Measurements from ENCODE around the gene MIF.
"Not testable (repeated sequence)": the region's sequence is repeated elsewhere in the genome, so short reads cannot be mapped to it uniquely, and the experiment has no call there.

DNA sequence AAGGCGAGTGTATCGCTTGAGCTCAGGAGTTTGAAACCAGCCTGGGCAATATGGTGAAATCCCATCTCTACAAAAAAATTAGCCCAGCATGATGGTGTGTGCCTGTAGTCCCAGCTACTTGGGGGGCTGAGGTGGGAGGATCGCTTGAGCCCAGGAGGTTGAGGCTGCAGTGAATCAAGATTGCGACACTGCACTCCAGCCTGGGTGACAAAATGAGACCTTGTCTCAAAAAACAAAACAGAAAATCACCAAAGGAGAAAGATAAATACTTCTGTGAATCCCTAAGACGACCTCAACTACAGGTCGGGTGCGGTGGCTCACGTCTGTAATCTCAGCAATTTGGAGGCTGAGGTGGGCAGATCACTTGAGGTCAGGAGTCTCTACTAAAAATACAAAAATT lies 34.0 kb upstream of the MIF start:
- TF ChIP-seq, protein P1, sequence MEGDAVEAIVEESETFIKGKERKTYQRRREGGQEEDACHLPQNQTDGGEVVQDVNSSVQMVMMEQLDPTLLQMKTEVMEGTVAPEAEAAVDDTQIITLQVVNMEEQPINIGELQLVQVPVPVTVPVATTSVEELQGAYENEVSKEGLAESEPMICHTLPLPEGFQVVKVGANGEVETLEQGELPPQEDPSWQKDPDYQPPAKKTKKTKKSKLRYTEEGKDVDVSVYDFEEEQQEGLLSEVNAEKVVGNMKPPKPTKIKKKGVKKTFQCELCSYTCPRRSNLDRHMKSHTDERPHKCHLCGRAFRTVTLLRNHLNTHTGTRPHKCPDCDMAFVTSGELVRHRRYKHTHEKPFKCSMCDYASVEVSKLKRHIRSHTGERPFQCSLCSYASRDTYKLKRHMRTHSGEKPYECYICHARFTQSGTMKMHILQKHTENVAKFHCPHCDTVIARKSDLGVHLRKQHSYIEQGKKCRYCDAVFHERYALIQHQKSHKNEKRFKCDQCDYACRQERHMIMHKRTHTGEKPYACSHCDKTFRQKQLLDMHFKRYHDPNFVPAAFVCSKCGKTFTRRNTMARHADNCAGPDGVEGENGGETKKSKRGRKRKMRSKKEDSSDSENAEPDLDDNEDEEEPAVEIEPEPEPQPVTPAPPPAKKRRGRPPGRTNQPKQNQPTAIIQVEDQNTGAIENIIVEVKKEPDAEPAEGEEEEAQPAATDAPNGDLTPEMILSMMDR (conservative IDR thresholded peaks at IDR 0.05 in 1 of 2, IDR thresholded peaks at IDR 0.05 in 1 of 2; ENCODE audit: low read depth in 1 of 2, low read length in 2 of 2) = not testable (repeated sequence)
- not testable (repeated sequence) for TF ChIP-seq EZH2 (IDR thresholded peaks at IDR 0.05; ENCODE audit: low read length, missing control alignments)

Data from fibroblast of lung (primary cell).